HFFc6 (cell line): Measurements from ENCODE around the gene NEXMIF. TPM values are rescaled to one million over a fixed set of nuclear protein-coding genes. Genes with fewer than 3 reads are reported as not detected.
"Not testable (repeated sequence)": the region's sequence is repeated elsewhere in the genome, so short reads cannot be mapped to it uniquely, and the experiment has no call there.

Experiments used
- DNase-seq: peaks from one replicate; pipeline ENCODE4 v3.0.0-alpha.2; 2018
- H3K27ac Mint-ChIP-seq: 2 replicates; pipeline ENCODE4 v1.8.0; 2020; ENCODE audit warnings: mild to moderate bottlenecking, mixed read lengths
- H3K27me3 Mint-ChIP-seq: 2 replicates; pipeline ENCODE4 v1.8.0; 2021; ENCODE audit warnings: mild to moderate bottlenecking, moderate library complexity, mixed read lengths; ENCODE audit not compliant: insufficient read depth
- H3K36me3 Mint-ChIP-seq: 2 replicates; pipeline ENCODE4 v1.8.0; 2021; ENCODE audit warnings: low read depth, mixed read lengths
- H3K4me1 Mint-ChIP-seq: 2 replicates; pipeline ENCODE4 v1.8.0; 2020; ENCODE audit warnings: low read depth, mixed read lengths
- H3K4me3 Mint-ChIP-seq: 2 replicates; pipeline ENCODE4 v1.8.0; 2020; ENCODE audit warnings: mild to moderate bottlenecking, moderate library complexity, mixed read lengths
- H3K9me3 Mint-ChIP-seq: 2 replicates; pipeline ENCODE4 v1.8.0; 2020; ENCODE audit warnings: mild to moderate bottlenecking, mixed read lengths
- CTCF ChIP-seq: fragments of 200-600 bp; sonication (generic); IDR thresholded peaks from 2 replicates; pipeline ENCODE4 v1.5.0; 2021; ENCODE audit warnings: antibody characterized with exemption, mild to moderate bottlenecking
- total RNA-seq, 6 experiments: library from RNA; stranded (reverse); fragmentation: NEBNext Ultra II Directional; extraction: Animal tissue kit (Norgen Biotek cat#: 25700); gene quantifications; 2 replicates in 1 of 6; 3 replicates in 5 of 6; pipeline ENCODE4 v1.2.3, GENCODE V29; 2021

The NEXMIF gene
- total RNA-seq, 6 experiments from 2014 or later: not detected

DNA sequence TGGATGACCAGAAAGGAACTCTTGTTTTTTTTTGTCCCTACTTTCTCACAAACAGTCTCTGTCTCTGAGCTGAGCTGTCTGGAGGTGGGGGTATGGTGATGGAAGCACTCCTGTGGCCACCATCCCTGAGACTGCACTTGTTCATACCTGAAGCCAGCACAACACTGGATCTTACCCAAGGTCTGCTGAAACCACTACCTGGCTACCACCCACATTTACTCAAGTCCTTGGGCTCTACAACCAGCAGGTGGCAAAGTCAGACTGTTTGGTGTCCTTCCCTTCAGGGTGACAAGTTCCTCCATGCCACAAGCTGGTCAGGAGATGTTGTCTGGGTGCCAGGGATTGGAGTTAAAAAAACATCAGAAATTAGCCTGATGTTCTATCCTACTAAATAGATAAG is 89.7 kb downstream of the NEXMIF start:
- Mint-ChIP-seq H3K9me3 (peaks cover 4% of the 10 kb centered on the region; the same call in 1 of the 2 replicates), H3K36me3 (no peaks in the 10 kb centered on the region), H3K27me3 (no peaks in the 10 kb centered on the region), H3K4me1 (no peaks in the 10 kb centered on the region), H3K4me3 (no peak overlapping the region), H3K27ac (no peak overlapping the region)
- DNase-seq: no peak
- no peak for TF ChIP-seq CTCF

- not testable (repeated sequence) for H3K9me3 Mint-ChIP-seq, H3K27ac Mint-ChIP-seq, H3K27me3 Mint-ChIP-seq, DNase-seq, H3K4me1 Mint-ChIP-seq, H3K4me3 Mint-ChIP-seq, H3K36me3 Mint-ChIP-seq
Observed at GRCh38 chrX:74819797-74820196, 105.5 kb downstream of the NEXMIF start.

GRCh38 chrX:74814681-74815080 is 110.6 kb downstream of the NEXMIF start:
- Mint-ChIP-seq H3K27ac (no peak overlapping the region), H3K4me3 (no peak overlapping the region), H3K36me3 (no peaks in the 10 kb centered on the region), H3K4me1 (no peaks in the 10 kb centered on the region), H3K27me3 (no peaks in the 10 kb centered on the region), H3K9me3 (no peaks in the 10 kb centered on the region)
- no peak for DNase-seq
- no peak for TF ChIP-seq CTCF

GRCh38 chrX:74804574-74804973 is 120.7 kb downstream of the NEXMIF start:
- Mint-ChIP-seq H3K36me3 (no peaks in the 10 kb centered on the region), H3K9me3 (no peaks in the 10 kb centered on the region), H3K27me3 (no peaks in the 10 kb centered on the region), H3K4me3 (no peak overlapping the region), H3K4me1 (no peaks in the 10 kb centered on the region), H3K27ac (no peak overlapping the region)
- no peak for DNase-seq
- TF ChIP-seq CTCF: no peak

DNA sequence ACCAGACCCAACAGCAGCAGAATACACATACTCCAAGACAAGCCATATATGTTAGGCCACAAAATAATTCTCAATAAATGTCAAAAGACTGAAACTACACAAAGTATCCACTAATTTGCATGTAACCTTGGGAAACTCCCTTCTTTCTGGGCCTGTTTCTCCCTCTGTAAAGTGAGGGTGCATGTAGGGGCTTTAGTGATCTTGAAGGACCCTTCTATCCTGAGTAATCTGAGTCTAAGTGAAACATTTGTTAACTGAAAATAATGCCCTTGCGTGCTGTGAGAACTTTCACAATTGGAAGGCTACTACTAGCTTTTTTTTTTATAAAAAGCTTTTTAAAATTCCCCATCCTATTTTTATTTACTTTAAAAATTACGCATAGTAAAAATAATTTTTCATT is 125.2 kb downstream of the NEXMIF start:
- H3K36me3 Mint-ChIP-seq: no peaks in the 10 kb centered on the region
- H3K27ac Mint-ChIP-seq: no peak overlapping the region
- H3K4me1 Mint-ChIP-seq: no peaks in the 10 kb centered on the region
- no peak for DNase-seq
- H3K9me3 Mint-ChIP-seq: peaks cover under 1% of the 10 kb centered on the region; the same call in 1 of the 2 replicates
- no peak for TF ChIP-seq CTCF
- H3K4me3 Mint-ChIP-seq: no peak overlapping the region
- no peaks in the 10 kb centered on the region for H3K27me3 Mint-ChIP-seq

DNA sequence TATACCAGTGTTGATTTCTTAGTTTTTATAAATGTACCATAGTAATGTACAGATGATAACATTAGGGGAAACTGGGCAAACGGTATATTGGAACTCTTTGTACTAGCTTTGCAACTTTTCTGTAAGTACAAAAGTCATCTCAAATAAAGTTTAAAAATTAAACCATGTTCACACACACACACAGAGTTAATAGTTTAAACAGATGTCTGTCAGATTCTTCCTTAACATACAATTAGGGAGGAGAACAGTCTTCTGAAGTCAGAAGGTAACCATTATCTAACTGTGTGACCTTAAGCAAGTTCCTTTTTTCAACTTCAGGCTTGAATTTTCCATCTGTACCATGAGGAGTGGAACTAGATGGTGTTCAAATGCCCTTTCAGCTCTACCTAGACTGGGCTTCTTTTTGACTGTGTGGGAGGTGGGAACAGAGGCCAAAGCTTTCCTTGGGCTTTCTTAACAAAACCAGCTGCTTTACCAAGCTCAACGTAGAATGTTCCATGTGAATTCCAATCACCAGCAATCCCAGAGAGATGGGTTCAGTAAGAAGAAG is 127.8 kb downstream of the NEXMIF start:
- peaks cover 4% of the 10 kb centered on the region; the same call in 1 of the 2 replicates for H3K9me3 Mint-ChIP-seq
- no peak for TF ChIP-seq CTCF
- no peak for DNase-seq
- no peak overlapping the region for H3K27ac Mint-ChIP-seq
- H3K27me3 Mint-ChIP-seq: no peaks in the 10 kb centered on the region
- no peak overlapping the region for H3K4me3 Mint-ChIP-seq
- no peaks in the 10 kb centered on the region for H3K4me1 Mint-ChIP-seq
- H3K36me3 Mint-ChIP-seq: no peaks in the 10 kb centered on the region
